ENCODE measurements around the gene STX7. TPM values are rescaled to one million over a fixed set of nuclear protein-coding genes. Genes with fewer than 3 reads are reported as not detected.

STX7 gene
- polyA plus RNA-seq, 3 donors, result 49.7 to 85.1 (median 81.7) TPM

GRCh38 chr6:132446141-132446854 is 66.6 kb downstream of the STX7 start:
- Histone ChIP-seq H3K36me3 (replicated peaks in 1 of 2; ENCODE audit: control insufficient read depth in 1 of 2, insufficient read depth in 2 of 2, low read length in 2 of 2) (peaks cover 10 to 34% of the 10 kb centered on the region in 2 donors), H3K27ac (ENCODE audit: low read depth in 1 of 2, low read length in 2 of 2) (no peak overlapping the region), H3K4me3 (replicated peaks in 1 of 3; ENCODE audit: low read depth in 2 of 3, low read length in 3 of 3) (no peak overlapping the region), H3K4me2 (replicated peaks; ENCODE audit: extremely low read depth, low read length, poor library complexity, severe bottlenecking) (no peak overlapping the region), H3K9me3 (replicated peaks in 1 of 2; ENCODE audit: control insufficient read depth in 1 of 2, insufficient read depth in 1 of 2, low read length in 2 of 2) (peaks cover 7 to 14% of the 10 kb centered on the region in 2 donors), H3K27me3 (ENCODE audit: control insufficient read depth in 2 of 2, insufficient read depth in 2 of 2, low read length in 2 of 2) (no peaks in the 10 kb centered on the region), H3K4me1 (ENCODE audit: control insufficient read depth in 1 of 2, insufficient read depth in 2 of 2, low read length in 2 of 2) (no peaks in the 10 kb centered on the region), H2AFZ (ENCODE audit: insufficient read depth, low read depth, low read length, poor library complexity, severe bottlenecking) (no peak overlapping the region), H3K79me2 (ENCODE audit: insufficient read depth, low read length) (no peaks in the 10 kb centered on the region), H4K20me1 (ENCODE audit: insufficient read depth, low read length) (peaks cover 4% of the 10 kb centered on the region), H3K9ac (ENCODE audit: insufficient read depth, low read length, poor library complexity, severe bottlenecking) (no peak overlapping the region)
- Mint-ChIP-seq H3K4me1 (peaks cover 2% of the 10 kb centered on the region), H3K4me3 (no peak overlapping the region), H3K36me3 (peaks cover 22 to 28% of the 10 kb centered on the region in 2 donors), H3K27ac (no peak overlapping the region), H3K9me3 (peaks cover 2 to 16% (median 12%) of the 10 kb centered on the region in 7 donors), H3K27me3 (ENCODE audit: low read depth in 3 of 3) (peaks cover 0 to 2% (median 0%) of the 10 kb centered on the region in 3 donors)
- no CpG with 5 or more reads among the region's 4 CpGs for WGBS (ENCODE audit: insufficient coverage)
- intact Hi-C loops (cut with micrococcal nuclease), result no loop called here
- no peak for DNase-seq
- no peak for TF ChIP-seq CTCF (IDR thresholded peaks at IDR 0.05)

- Histone ChIP-seq H3K27me3 (ENCODE audit: control insufficient read depth in 2 of 2, insufficient read depth in 2 of 2, low read length in 2 of 2) (no peaks in the 10 kb centered on the region), H4K20me1 (ENCODE audit: insufficient read depth, low read length) (peaks cover 4% of the 10 kb centered on the region), H3K27ac (ENCODE audit: low read depth in 1 of 2, low read length in 2 of 2) (no peak overlapping the region), H3K4me3 (replicated peaks in 1 of 3; ENCODE audit: low read depth in 2 of 3, low read length in 3 of 3) (no peak overlapping the region), H2AFZ (ENCODE audit: insufficient read depth, low read depth, low read length, poor library complexity, severe bottlenecking) (no peak overlapping the region), H3K4me1 (ENCODE audit: control insufficient read depth in 1 of 2, insufficient read depth in 2 of 2, low read length in 2 of 2) (no peaks in the 10 kb centered on the region), H3K9me3 (replicated peaks in 1 of 2; ENCODE audit: control insufficient read depth in 1 of 2, insufficient read depth in 1 of 2, low read length in 2 of 2) (peaks cover 7 to 14% of the 10 kb centered on the region in 2 donors), H3K36me3 (replicated peaks in 1 of 2; ENCODE audit: control insufficient read depth in 1 of 2, insufficient read depth in 2 of 2, low read length in 2 of 2) (peaks cover 2 to 25% of the 10 kb centered on the region in 2 donors), H3K4me2 (replicated peaks; ENCODE audit: extremely low read depth, low read length, poor library complexity, severe bottlenecking) (no peak overlapping the region), H3K9ac (ENCODE audit: insufficient read depth, low read length, poor library complexity, severe bottlenecking) (no peak overlapping the region), H3K79me2 (ENCODE audit: insufficient read depth, low read length) (no peaks in the 10 kb centered on the region)
- intact Hi-C loops (cut with micrococcal nuclease), result no loop called here
- Mint-ChIP-seq H3K4me3 (no peak overlapping the region), H3K36me3 (peaks cover 13 to 19% of the 10 kb centered on the region in 2 donors), H3K9me3 (peaks cover 2 to 16% (median 13%) of the 10 kb centered on the region in 7 donors), H3K27ac (no peak overlapping the region), H3K27me3 (ENCODE audit: low read depth in 3 of 3) (peaks cover 0 to 2% (median 0%) of the 10 kb centered on the region in 3 donors), H3K4me1 (no peaks in the 10 kb centered on the region)
- 100% methylated on average over 2 of the region's 3 CpGs for WGBS (ENCODE audit: insufficient coverage)
- TF ChIP-seq CTCF (IDR thresholded peaks at IDR 0.05), result no peak
- DNase-seq, result no peak
Observed at GRCh38 chr6:132445201-132445951, 67.5 kb downstream of the STX7 start.

Data from CD14-positive monocyte (primary cell).